A549 treated with dexamethasone at 1 μM for 4 hours (cell line): ENCODE measurements around the gene DISP1. TPM values are rescaled to one million over a fixed set of nuclear protein-coding genes. Genes with fewer than 3 reads are reported as not detected.

Experiments
- total RNA-seq: library from RNA; stranded (reverse); fragments of 200-300 nt; extraction: Qiagen RNA extraction; gene quantifications from 5 replicates; pipeline ENCODE4 v1.2.3, GENCODE V29; 2022

The DISP1 gene
- 1.5 to 2.3 TPM (median 2.1 TPM) in 5 replicates for total RNA-seq

DNA sequence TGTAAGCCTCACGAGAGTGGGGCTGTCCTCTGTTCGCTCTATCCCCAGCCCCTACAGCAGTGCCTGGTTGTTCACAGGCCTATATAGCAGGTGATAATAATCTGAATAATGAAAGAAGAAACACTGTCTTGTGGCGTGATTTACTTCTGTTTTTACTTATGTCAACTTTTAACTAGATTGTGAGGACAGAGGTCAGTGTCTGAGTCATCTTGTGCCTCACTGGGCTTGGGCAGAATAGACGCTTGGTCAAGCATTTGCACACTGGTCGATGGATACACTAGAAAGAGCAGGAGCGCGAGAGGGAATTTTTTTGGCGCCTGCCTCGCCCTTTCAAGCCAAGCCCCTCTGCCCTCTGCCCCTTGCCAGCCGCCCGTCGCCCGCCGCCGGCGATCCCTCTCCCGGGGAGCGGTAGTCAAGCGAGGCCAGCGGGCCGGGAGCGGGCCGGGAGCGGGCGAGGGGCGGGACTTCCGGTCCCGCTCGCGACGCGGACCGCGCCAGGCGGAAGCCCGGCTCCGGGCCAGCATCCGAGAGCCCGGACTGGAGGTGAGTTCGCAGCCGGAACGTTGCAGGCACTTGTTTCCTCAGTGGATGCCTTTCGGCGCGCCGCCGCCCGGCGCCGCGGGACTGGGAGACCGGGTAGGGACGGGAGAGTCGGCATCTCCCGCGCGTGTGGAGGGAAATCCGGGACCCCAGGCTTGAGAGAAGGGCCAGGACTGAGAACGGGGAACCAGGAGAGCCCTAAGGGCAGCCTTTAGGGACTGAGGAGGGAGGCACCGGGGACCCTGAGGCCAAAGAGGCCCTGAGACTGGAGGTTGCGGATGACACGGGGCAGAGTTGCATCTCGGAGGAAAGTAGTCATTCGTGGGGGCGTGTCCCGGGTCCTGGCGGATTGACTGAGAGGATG, at the start of gene DISP1:
DISP1 (plus strand) TSS at position 504 of the 904 bp plus-strand sequence. CDS start 127,785 bp downstream, outside the sequence.

Other genes with a start within 250 kb of the DISP1 start
- gene TAF1A, start 225.1 kb upstream of the DISP1 start, total RNA-seq = 8.2 to 10.1 TPM (median 8.7 TPM) in 5 replicates
- gene MIA3, start 196.9 kb upstream of the DISP1 start, total RNA-seq = 17.2 to 25.9 TPM (median 24.6 TPM) in 5 replicates
- 65.7 to 80.6 TPM (median 70.9 TPM) in 5 replicates for gene AIDA, start 102.5 kb upstream of the DISP1 start, total RNA-seq
- 19.1 to 28.1 TPM (median 24.1 TPM) in 5 replicates for gene BROX, start 102.5 kb upstream of the DISP1 start, total RNA-seq
- gene FAM177B, start 77.8 kb upstream of the DISP1 start, total RNA-seq = not detected in 5 replicates